ENCODE data around the gene CPVL. TPM values are rescaled to one million over a fixed set of nuclear protein-coding genes. Genes with fewer than 3 reads are reported as not detected.

The CPVL gene
- total RNA-seq (2014; rRNA removed; shearing (Covaris generic)) = not detected in 2 replicates
- not detected in 2 replicates for total RNA-seq (2022)
- Bru-seq, nascent RNA = percentile 2 among the genes with signal in this experiment
- BruChase-seq, experiment 1, labeled RNA remaining after a 6-hour chase = percentile 2 among the genes with signal in this experiment
- percentile 1 among the genes with signal in this experiment for BruChase-seq, experiment 2, labeled RNA remaining after a 2-hour chase
- long read RNA-seq = 0 reads

DNA sequence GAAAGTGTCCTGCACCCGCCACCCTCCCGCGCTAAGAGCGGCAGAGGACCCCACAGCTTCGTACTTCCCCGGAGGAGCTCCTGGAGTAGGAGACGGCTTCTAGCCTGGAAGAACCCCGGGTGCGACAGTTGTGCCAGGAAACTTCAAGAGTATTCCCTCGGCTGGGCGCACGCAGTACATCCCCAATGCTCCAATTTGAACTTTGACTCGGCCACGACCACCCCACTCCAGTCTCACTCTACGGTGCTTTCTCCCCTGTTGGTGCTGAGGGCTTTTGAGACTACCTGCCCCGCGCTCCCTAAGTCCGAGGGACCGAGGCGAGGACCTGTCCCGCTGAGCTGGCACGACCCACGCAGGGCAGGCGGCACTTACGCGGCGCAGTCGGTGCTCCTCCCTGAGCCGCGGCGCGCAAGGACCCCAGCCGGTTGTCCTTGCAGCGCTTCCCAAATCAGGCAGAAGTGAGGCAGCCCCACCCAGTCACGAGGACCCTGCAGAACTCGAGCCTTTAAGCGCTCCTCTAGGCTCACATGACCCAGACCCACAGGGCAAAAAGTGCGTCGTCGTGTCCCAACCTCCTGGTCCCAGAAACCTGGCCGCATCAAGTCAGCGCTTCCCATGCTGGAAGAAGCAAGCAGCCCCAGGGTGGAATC lies at the start of gene CPVL:
CPVL (minus strand) TSS at position 481 of the 650 bp plus-strand sequence. CDS start 25,476 bp downstream, outside the sequence.
- no TSS peak for BruUV-seq (replicated peaks)
- Histone ChIP-seq H3K36me3 (ENCODE audit: insufficient read depth, low read length) (no peaks in the 10 kb centered on the region), H3K4me1 (ENCODE audit: insufficient read depth, low read length, poor library complexity, severe bottlenecking) (no peaks in the 10 kb centered on the region), H3K9me3 (ENCODE audit: low read length) (no peaks in the 10 kb centered on the region), H4K20me1 (ENCODE audit: insufficient read depth, low read length) (no peaks in the 10 kb centered on the region), H3K4me2 (ENCODE audit: low read length) (no peak within 1 kb of the TSS), H3K79me2 (ENCODE audit: insufficient read depth, low read depth, low read length) (no peaks in the 10 kb centered on the region), H3K9me2 (ENCODE audit: insufficient read depth, low read length) (no peaks in the 10 kb centered on the region), H3K4me3 (ENCODE audit: low read depth, low read length, poor library complexity, severe bottlenecking) (no peak within 1 kb of the TSS), H3K27ac (ENCODE audit: low read depth, low read length, poor library complexity, severe bottlenecking) (no peak within 1 kb of the TSS), H2AFZ (ENCODE audit: low read length) (no peak within 1 kb of the TSS)
- DNase-seq (ENCODE audit: low spot score) = no peak
- ChIA-PET CTCF (ENCODE audit: unreplicated experiment) (no interaction called here), POLR2A (no interaction called here)
- intact Hi-C loops (cut with micrococcal nuclease; ENCODE audit: unreplicated experiment) = no loop called here
- TF ChIP-seq CTCF (conservative IDR thresholded peaks at IDR 0.05; ENCODE audit: low read length) (no peak), EZH2phosphoT487 (IDR thresholded peaks at IDR 0.05; ENCODE audit: borderline replicate concordance, low read depth, low read length) (no peak)

DNA sequence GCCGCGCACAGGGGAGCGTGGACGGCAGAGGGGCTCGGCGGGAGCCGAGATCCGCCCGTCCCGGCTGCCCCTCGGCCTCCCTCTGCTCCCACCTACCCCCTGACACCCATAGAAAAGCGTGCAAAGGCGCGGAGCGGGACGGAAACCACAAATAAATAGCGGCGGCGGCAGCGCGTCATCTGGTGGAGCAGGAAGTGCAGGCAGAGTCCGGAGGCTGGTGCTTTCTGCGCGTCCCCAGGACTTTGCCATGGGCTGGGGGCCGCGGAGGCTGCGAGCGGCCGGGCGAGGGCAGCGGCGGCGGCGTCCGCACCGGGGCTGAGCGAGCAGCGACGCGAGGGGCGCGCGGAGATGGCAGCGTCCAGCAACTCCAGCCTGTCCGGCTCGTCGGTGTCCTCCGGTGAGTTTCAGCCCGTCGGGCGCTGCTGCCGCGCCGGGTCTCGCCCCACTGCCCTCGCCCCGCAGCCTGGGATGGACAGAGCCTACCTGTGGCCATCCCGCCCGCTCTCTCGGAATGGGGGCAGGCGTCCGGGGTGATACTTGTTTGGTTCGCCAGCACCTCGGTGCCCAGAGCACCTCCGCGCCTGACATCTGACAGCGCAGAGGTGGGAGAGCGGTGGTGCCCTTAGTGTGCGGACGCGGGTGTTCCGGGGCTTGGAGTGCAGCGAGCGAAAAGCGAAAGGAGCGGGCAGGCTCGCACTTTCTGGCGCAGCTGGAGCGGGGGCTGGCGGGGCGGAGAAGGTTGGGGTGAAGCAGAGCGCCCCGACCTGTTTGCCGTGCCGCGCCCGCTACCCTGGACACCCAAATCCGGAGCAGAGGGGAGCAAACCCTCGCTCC lies 48.5 kb upstream of the CPVL start, which contains the start of gene CHN2:
CHN2 (plus strand) TSS at position 182 of the 834 bp plus-strand sequence.
- intact Hi-C loops (cut with micrococcal nuclease; ENCODE audit: unreplicated experiment) = no loop called here
- CTCF ChIA-PET (ENCODE audit: unreplicated experiment) = no interaction called here

More for the DNA sequence above, 48.5 kb upstream of the CPVL start, which contains the start of gene CHN2:
- Histone ChIP-seq H4K20me1 (ENCODE audit: insufficient read depth, low read length) (no peaks in the 10 kb centered on the region), H3K4me1 (ENCODE audit: insufficient read depth, low read length, poor library complexity, severe bottlenecking) (no peaks in the 10 kb centered on the region), H3K27ac (ENCODE audit: low read depth, low read length, poor library complexity, severe bottlenecking) (no peak within 1 kb of the TSS), H3K4me2 (ENCODE audit: low read length) (no peak within 1 kb of the TSS), H2AFZ (ENCODE audit: low read length) (no peak within 1 kb of the TSS), H3K36me3 (ENCODE audit: insufficient read depth, low read length) (no peaks in the 10 kb centered on the region), H3K79me2 (ENCODE audit: insufficient read depth, low read depth, low read length) (no peaks in the 10 kb centered on the region), H3K9me2 (ENCODE audit: insufficient read depth, low read length) (no peaks in the 10 kb centered on the region), H3K4me3 (ENCODE audit: low read depth, low read length, poor library complexity, severe bottlenecking) (no peak within 1 kb of the TSS), H3K9me3 (ENCODE audit: low read length) (no peaks in the 10 kb centered on the region)
- no peak for DNase-seq (ENCODE audit: low spot score)
- POLR2A ChIA-PET = no interaction called here
- TF ChIP-seq EZH2phosphoT487 (IDR thresholded peaks at IDR 0.05; ENCODE audit: borderline replicate concordance, low read depth, low read length) = no peak
- no peak for TF ChIP-seq CTCF (conservative IDR thresholded peaks at IDR 0.05; ENCODE audit: low read length)
- no TSS peak for BruUV-seq (replicated peaks)
